Mesenchymal stem cell (in vitro differentiated cells and primary cell): ENCODE data around the gene CLCN6.

Source experiments
- DNase-seq: peaks from one replicate; pipeline ENCODE4 v3.0.0-alpha.2; 2013
- H2AFZ ChIP-seq: one replicate; pipeline ENCODE4 v1.6.1; 2013; ENCODE audit warnings: low read depth, mild to moderate bottlenecking, control low read depth, inconsistent platforms, low read length, moderate library complexity
- H2AK5ac ChIP-seq: 2 replicates; pipeline ENCODE4 v1.6.1; 2013; ENCODE audit warnings: low read length, moderate library complexity, mild to moderate bottlenecking, inconsistent platforms; ENCODE audit not compliant: severe bottlenecking
- H2BK120ac ChIP-seq: one replicate; pipeline ENCODE4 v1.6.1; 2013; ENCODE audit warnings: low read depth, mild to moderate bottlenecking, inconsistent platforms, low read length, moderate library complexity
- H2BK12ac ChIP-seq, 2 experiments: one replicate each; pipeline ENCODE4 v1.6.1; 2013; ENCODE audit warnings: inconsistent platforms in 2 of 2, low read length in 2 of 2, mild to moderate bottlenecking in 2 of 2, moderate library complexity in 2 of 2, control low read depth in 1 of 2
- H2BK15ac ChIP-seq: one replicate; pipeline ENCODE4 v1.6.1; 2013; ENCODE audit warnings: mild to moderate bottlenecking, low read depth, inconsistent platforms; ENCODE audit not compliant: poor library complexity, severe bottlenecking
- H2BK5ac ChIP-seq: 2 replicates; pipeline ENCODE4 v1.6.1; 2013; ENCODE audit warnings: low read depth, mild to moderate bottlenecking, low read length, control low read depth, inconsistent platforms; ENCODE audit not compliant: poor library complexity, severe bottlenecking
- H3K14ac ChIP-seq, 2 experiments: one replicate each; pipeline ENCODE4 v1.6.1; 2013; ENCODE audit warnings: inconsistent platforms in 2 of 2, low read length in 2 of 2, control low read depth in 1 of 2, mild to moderate bottlenecking in 1 of 2, moderate library complexity in 1 of 2
- H3K18ac ChIP-seq, 2 experiments: one replicate each; pipeline ENCODE4 v1.6.1; 2013; ENCODE audit warnings: inconsistent platforms in 2 of 2, low read length in 2 of 2, control low read depth in 1 of 2, low read depth in 1 of 2, mild to moderate bottlenecking in 1 of 2
- H3K23ac ChIP-seq, 2 experiments: one replicate each; pipeline ENCODE4 v1.6.1; 2013; ENCODE audit warnings: inconsistent platforms in 2 of 2, low read length in 2 of 2, mild to moderate bottlenecking in 2 of 2, moderate library complexity in 2 of 2, control low read depth in 1 of 2
- H3K27ac ChIP-seq: 2 replicates; pipeline ENCODE4 v1.5.1; 2013; ENCODE audit warnings: mild to moderate bottlenecking, moderate library complexity, low read length, control low read depth, inconsistent platforms; ENCODE audit not compliant: poor library complexity, severe bottlenecking
- H3K27me3 ChIP-seq, 2 experiments: 2 replicates each; pipeline versions ENCODE4 v1.6.1 to v1.7.0; 2013; ENCODE audit warnings: low read length in 2 of 2, mild to moderate bottlenecking in 2 of 2, moderate library complexity in 2 of 2, control low read depth in 1 of 2, inconsistent platforms in 1 of 2; ENCODE audit not compliant: control insufficient read depth in 1 of 2, insufficient read depth in 1 of 2
- H3K36me3 ChIP-seq, 2 experiments: 2 replicates each; pipeline versions ENCODE4 v1.6.1 to v1.7.0; 2013; ENCODE audit warnings: low read length in 2 of 2, control low read depth in 1 of 2, inconsistent platforms in 1 of 2, low read depth in 1 of 2, mild to moderate bottlenecking in 1 of 2; ENCODE audit not compliant: insufficient read depth in 2 of 2, control insufficient read depth in 1 of 2
- H3K4ac ChIP-seq, 2 experiments: one replicate each; pipeline ENCODE4 v1.6.1; 2013; ENCODE audit warnings: inconsistent platforms in 2 of 2, low read length in 2 of 2, mild to moderate bottlenecking in 2 of 2, moderate library complexity in 2 of 2, control low read depth in 1 of 2, low read depth in 1 of 2
- H3K4me1 ChIP-seq: 2 replicates; pipeline ENCODE4 v1.6.1; 2013; ENCODE audit warnings: low read depth, low read length, control low read depth; ENCODE audit not compliant: control insufficient read depth, insufficient read depth
- H3K4me2 ChIP-seq: 2 replicates; pipeline ENCODE4 v1.6.1; 2013; ENCODE audit warnings: low read length, mild to moderate bottlenecking, inconsistent platforms; ENCODE audit not compliant: poor library complexity, severe bottlenecking
- H3K4me3 ChIP-seq, 2 experiments: 2 replicates each; pipeline versions ENCODE4 v1.5.1 to v1.7.0; 2013; ENCODE audit warnings: low read length in 2 of 2, mild to moderate bottlenecking in 2 of 2, control low read depth in 1 of 2, low read depth in 1 of 2; ENCODE audit not compliant: insufficient read depth in 1 of 2
- H3K79me1 ChIP-seq: replicated peaks from 2 replicates; pipeline ENCODE4 v1.6.1; 2013; ENCODE audit warnings: mild to moderate bottlenecking, control low read depth, low read length, inconsistent platforms; ENCODE audit not compliant: poor library complexity, severe bottlenecking
- H3K9ac ChIP-seq: 2 replicates; pipeline ENCODE4 v1.7.0; 2013; ENCODE audit warnings: mild to moderate bottlenecking, low read length, moderate library complexity
- H3K9me3 ChIP-seq: 2 replicates; pipeline ENCODE4 v1.7.0; 2013; ENCODE audit warnings: mild to moderate bottlenecking, low read length; ENCODE audit not compliant: control insufficient read depth
- H4K8ac ChIP-seq: one replicate; pipeline ENCODE4 v1.6.1; 2013; ENCODE audit warnings: inconsistent platforms, mild to moderate bottlenecking, low read length, moderate library complexity
- H4K91ac ChIP-seq: one replicate; pipeline ENCODE4 v1.6.1; 2013; ENCODE audit warnings: mild to moderate bottlenecking, low read length, inconsistent platforms
- WGBS: methylation state at CpG from one replicate; pipeline ENCODE4 v1.1.7; 2013; ENCODE audit warnings: mixed read lengths; 5-methylcytosine and 5-hydroxymethylcytosine counted together

Gene CLCN6

DNA sequence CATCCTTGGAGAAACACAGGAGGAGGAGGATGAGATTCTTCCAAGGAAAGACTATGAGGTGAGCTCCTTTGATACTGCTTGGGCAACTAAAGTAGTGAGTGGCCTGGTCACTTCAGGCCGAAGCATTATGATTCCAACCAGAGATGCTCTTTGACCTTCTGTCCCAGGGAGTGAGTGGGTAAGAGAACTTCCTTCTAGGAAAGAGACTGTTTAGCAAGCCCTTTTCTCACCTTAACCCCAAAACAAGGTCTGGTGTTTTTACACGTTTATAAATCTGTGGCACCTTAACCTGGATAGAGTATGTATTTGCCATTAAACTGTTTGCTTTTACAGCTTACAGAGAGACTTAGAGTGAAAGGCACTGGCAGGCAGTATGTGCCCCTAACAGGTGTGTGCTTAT, 1.1 kb downstream of the CLCN6 start:
- H2AK5ac ChIP-seq: no peak overlapping the region
- no peak overlapping the region for H3K14ac ChIP-seq
- peaks cover 15% of the 10 kb centered on the region for H3K79me1 ChIP-seq
- no peak overlapping the region for H2BK120ac ChIP-seq
- no peaks in the 10 kb centered on the region for H3K9me3 ChIP-seq
- 29% methylated on average over 1 of the region's 2 CpGs for WGBS
- H2BK12ac ChIP-seq: no peak overlapping the region
- peak overlapping the region; percentile 71 for H3K27ac ChIP-seq
- H3K4me2 ChIP-seq: peak overlapping the region; percentile 88
- H3K4me1 ChIP-seq: peaks cover 26% of the 10 kb centered on the region
- no peak overlapping the region for H4K91ac ChIP-seq
- H3K27me3 ChIP-seq: no peaks in the 10 kb centered on the region
- no peak overlapping the region for H3K4ac ChIP-seq
- no peak overlapping the region for H2AFZ ChIP-seq
- peak overlapping the region; percentile 94 for H3K9ac ChIP-seq
- DNase-seq: no peak
- no peak overlapping the region for H2BK15ac ChIP-seq
- peaks cover 19 to 50% of the 10 kb centered on the region in 2 experiments for H3K36me3 ChIP-seq
- H3K18ac ChIP-seq: no peak overlapping the region
- H3K23ac ChIP-seq: no peak overlapping the region
- H2BK5ac ChIP-seq: no peak overlapping the region
- no peak overlapping the region for H4K8ac ChIP-seq
- H3K4me3 ChIP-seq: peak overlapping the region in 1 of 2 experiments; percentile 96

DNA sequence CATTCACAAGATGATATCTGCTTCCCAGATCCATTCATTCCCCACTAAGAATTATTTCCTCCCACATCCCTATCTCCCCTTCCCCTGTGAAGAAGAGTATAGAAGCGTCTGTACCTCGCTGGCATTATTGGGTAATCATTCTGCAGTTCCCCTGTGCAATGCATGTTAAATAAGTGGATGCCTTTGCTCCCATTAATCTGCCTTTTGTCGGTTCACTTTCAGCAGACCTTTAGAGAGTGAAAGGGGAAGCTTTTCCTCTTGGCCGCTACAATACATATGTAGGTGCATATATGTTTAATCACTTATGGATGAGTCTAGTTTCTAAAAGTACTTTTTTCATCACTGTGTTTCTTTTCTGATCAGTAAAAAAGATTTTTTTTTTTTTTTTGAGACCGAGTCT, 7.0 kb downstream of the CLCN6 start:
- Histone ChIP-seq H4K91ac (no peak overlapping the region), H3K9me3 (no peaks in the 10 kb centered on the region), H3K18ac (no peak overlapping the region), H4K8ac (no peak overlapping the region), H3K23ac (no peak overlapping the region), H2BK120ac (no peak overlapping the region), H3K36me3 (peaks cover 39 to 92% of the 10 kb centered on the region in 2 experiments), H3K4me1 (no peaks in the 10 kb centered on the region), H3K79me1 (peaks cover 35% of the 10 kb centered on the region), H3K27ac (no peak overlapping the region), H3K27me3 (no peaks in the 10 kb centered on the region), H2BK12ac (no peak overlapping the region), H3K9ac (no peak overlapping the region), H2AK5ac (no peak overlapping the region), H2AFZ (no peak overlapping the region), H3K4me2 (no peak overlapping the region), H2BK15ac (no peak overlapping the region), H2BK5ac (no peak overlapping the region), H3K14ac (no peak overlapping the region), H3K4ac (no peak overlapping the region), H3K4me3 (no peak overlapping the region)
- 94% methylated on average over 3 of the region's 5 CpGs for WGBS
- no peak for DNase-seq

GRCh38 chr1:11817192-11817591, 11.2 kb downstream of the CLCN6 start:
- Histone ChIP-seq H3K27me3 (no peaks in the 10 kb centered on the region), H3K4ac (no peak overlapping the region), H3K9me3 (no peaks in the 10 kb centered on the region), H4K91ac (no peak overlapping the region), H2BK12ac (no peak overlapping the region), H2BK120ac (no peak overlapping the region), H3K9ac (no peak overlapping the region), H3K14ac (no peak overlapping the region), H3K79me1 (peaks cover 27% of the 10 kb centered on the region), H3K4me1 (peaks cover 1% of the 10 kb centered on the region), H3K27ac (no peak overlapping the region), H3K4me2 (no peak overlapping the region), H3K18ac (no peak overlapping the region), H2BK5ac (no peak overlapping the region), H3K4me3 (no peak overlapping the region), H4K8ac (no peak overlapping the region), H2BK15ac (no peak overlapping the region), H3K23ac (no peak overlapping the region), H2AK5ac (no peak overlapping the region), H3K36me3 (peaks cover 34 to 92% of the 10 kb centered on the region in 2 experiments), H2AFZ (no peak overlapping the region)
- no peak for DNase-seq
- WGBS: 98% methylated on average over 12 of the region's 12 CpGs

GRCh38 chr1:11822091-11822490, 16.1 kb downstream of the CLCN6 start:
- H2BK15ac ChIP-seq: no peak overlapping the region
- peaks cover 5% of the 10 kb centered on the region for H3K4me1 ChIP-seq
- no peaks in the 10 kb centered on the region for H3K9me3 ChIP-seq
- no peak overlapping the region for H3K4me3 ChIP-seq
- no peak overlapping the region for H3K4ac ChIP-seq
- H2BK5ac ChIP-seq: peak overlapping the region; percentile 49
- no peak overlapping the region for H3K9ac ChIP-seq
- H3K23ac ChIP-seq: no peak overlapping the region
- H3K14ac ChIP-seq: no peak overlapping the region
- peak overlapping the region; percentile 85 for H3K27ac ChIP-seq
- H4K91ac ChIP-seq: no peak overlapping the region
- no peak for DNase-seq
- H2BK12ac ChIP-seq: no peak overlapping the region
- no peak overlapping the region for H2BK120ac ChIP-seq
- H3K18ac ChIP-seq: no peak overlapping the region
- no peak overlapping the region for H3K4me2 ChIP-seq
- no peak overlapping the region for H4K8ac ChIP-seq
- H3K27me3 ChIP-seq: no peaks in the 10 kb centered on the region
- peak overlapping the region; percentile 7 for H2AK5ac ChIP-seq
- H3K79me1 ChIP-seq: peaks cover 27% of the 10 kb centered on the region
- 74% methylated on average over 2 of the region's 3 CpGs for WGBS
- no peak overlapping the region for H2AFZ ChIP-seq
- H3K36me3 ChIP-seq: peaks cover 61 to 97% of the 10 kb centered on the region in 2 experiments
